Fibroblast of upper back skin (primary cell): ENCODE data around the gene ODAD3.
"Not testable (repeated sequence)": the region's sequence is repeated elsewhere in the genome, so short reads cannot be mapped to it uniquely, and the experiment has no call there.

ENCODE experiments used
- DNase-seq: peaks from one replicate; pipeline ENCODE4 v3.0.0-alpha.2; 2013

ODAD3 gene

DNA sequence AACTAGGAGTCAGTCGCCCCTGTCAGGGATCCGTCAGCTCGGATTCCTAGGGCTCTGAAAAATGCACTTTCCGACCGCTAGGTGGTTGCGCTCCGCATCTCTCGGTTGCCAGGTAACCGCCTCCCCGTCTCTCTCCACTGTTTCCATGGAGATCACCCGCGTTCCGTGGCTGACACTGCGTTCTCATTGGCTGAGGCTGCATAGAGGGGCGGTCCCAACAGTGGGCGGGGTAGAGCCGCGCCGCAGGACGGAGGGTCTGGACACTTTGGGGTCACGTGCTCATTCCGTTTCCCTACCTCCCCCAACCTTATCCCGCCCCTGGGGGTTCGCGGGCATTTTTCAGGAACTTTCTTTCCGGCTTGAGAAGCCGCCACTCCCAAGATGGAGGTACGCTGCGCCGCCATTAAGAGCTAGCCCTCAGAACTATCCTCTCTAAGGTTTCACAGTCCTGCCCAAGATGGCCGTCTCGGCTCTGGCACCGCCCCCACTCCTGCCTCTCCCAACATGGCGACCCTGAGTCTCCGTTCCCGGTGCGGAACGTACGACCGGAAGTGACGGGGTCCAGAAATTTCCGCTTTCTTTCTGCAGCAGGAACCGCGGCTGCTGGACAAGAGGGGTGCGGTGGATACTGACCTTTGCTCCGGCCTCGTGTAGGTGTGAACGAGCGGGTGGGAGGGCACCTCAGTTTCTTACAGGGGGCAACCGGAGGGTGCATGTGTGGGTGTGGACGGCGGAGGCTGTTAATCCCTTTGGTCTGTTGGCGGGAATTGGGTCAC is at the start of gene ODAD3, which contains the start of gene PRKCSH:
Gene ODAD3 (minus strand): TSS at position 65 of the 776 bp plus-strand sequence. CDS start 105 bp downstream, outside the sequence.
Gene PRKCSH (plus strand): TSS at position 579 of the 776 bp plus-strand sequence. CDS start 483 bp downstream, outside the sequence.
- peak; percentile 100 for DNase-seq

DNA sequence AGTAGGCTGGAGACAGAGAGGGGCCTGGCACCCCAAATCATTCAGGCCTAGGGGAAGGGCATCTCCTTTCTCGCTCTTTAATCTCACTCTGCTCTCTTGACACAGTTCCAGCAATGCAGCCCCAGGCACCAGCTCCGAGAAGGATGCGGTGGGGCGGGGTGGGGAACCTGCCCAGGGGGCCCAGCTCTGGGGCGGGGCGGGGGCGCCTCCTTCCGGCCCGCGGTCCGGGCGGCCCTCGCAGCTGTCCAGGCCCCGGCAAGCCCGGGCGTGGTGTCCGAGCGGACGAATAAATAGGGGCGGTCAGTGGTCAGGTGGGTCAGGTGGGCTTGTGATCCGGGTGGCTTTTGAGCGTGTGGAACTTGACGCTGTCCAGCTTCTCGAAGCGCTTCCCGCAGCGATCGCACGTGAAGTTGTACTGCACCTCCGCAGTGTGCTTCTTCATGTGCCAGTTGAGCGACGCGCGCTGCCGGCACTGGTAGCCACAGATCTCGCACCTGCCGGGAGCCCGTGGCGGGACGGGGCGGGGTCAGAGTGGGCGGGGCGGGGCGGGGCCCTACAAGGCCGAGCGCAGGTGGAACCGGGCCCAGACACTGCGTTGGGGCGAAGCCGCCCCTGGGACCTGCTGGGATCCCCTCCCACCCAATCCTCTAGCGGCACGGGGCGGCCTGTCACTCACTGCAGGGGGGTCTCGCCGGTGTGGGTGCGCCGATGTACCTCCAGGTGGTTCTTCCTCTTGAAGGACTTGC is 48.6 kb upstream of the ODAD3 start:
- DNase-seq, result no peak

DNA sequence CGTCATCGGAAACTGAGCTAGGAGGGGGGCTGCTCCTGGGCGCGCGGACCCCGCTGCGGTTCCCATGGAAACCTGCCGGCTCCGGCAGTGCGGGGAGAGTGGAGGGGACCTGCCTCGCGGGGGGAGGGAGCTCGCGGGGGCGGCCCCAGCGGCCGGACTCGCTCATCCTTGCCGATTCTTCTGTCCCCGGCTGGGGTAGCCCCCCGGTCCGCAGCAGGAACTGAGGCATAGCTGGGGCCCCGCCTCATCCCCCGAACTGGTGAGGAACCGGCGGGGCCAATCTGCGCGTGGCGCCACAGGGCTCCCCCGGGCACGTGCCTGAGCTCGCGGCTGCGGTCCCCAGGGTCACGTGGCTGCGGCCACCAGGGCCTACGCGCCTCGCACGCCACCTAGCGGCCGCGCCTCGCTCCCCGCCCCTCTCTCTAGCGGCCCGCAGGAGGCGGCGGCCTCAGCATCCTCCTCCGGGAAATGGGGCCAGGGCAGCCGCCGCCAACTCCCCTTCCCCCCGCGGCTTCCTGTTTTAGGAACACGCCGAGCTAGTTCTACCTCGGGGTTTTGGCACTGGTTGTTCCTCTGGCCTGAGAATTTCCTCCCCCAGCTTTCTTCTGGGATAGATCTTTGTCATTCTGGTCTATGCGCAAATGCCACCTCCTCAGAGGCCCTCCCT is 47.6 kb upstream of the ODAD3 start:
- peak; percentile 72 for DNase-seq

DNA sequence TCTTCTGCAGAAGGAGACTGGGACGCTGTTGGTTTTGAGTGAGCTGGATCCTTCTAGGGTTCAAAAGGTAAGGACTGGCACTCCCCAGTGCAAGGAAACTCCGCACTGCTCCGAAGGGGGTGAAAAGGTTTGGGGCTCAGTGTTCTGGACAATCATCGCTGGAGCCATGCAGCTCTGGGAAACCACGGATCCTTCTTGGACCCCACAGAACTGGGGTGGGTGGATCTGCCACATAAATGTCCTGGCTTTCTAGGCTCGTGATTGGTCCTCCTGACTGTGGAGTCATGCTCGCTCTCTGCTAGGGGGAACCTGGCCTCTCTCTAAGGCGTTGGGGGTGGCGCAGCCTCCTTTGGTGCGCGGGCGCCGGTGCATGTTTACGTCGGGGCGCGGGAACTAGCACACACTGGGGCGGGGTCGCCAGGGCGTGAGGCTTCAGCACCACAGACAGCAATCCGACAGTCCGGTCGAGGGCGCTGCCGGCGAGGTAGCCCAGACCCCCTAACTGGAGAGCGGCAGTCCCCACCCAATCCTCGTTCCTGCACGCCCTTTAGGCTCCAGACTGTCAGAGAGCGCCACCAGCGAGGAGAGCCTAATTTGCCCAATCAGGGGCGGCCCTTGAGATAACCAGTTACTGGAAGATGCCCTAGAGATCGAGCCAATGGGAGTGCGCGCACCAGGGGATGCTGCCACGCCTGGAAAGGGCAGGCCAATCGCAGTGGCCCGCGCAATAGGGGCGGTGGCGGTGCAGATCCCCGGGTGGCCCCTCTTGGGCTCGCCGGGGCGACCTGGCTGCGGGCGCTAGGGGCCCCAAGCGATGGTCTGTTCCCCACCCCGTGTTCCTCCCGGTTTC is 46.8 kb upstream of the ODAD3 start:
- DNase-seq, result peak; percentile 83

- DNase-seq, result no peak
Observed at GRCh38 chr19:11480715-11481533, 46.0 kb upstream of the ODAD3 start, which contains the start of gene ELAVL3. Gene ELAVL3, minus strand, starts transcription at chr19:11481046. Its CDS starts 438 bp downstream, at chr19:11480608.

DNA sequence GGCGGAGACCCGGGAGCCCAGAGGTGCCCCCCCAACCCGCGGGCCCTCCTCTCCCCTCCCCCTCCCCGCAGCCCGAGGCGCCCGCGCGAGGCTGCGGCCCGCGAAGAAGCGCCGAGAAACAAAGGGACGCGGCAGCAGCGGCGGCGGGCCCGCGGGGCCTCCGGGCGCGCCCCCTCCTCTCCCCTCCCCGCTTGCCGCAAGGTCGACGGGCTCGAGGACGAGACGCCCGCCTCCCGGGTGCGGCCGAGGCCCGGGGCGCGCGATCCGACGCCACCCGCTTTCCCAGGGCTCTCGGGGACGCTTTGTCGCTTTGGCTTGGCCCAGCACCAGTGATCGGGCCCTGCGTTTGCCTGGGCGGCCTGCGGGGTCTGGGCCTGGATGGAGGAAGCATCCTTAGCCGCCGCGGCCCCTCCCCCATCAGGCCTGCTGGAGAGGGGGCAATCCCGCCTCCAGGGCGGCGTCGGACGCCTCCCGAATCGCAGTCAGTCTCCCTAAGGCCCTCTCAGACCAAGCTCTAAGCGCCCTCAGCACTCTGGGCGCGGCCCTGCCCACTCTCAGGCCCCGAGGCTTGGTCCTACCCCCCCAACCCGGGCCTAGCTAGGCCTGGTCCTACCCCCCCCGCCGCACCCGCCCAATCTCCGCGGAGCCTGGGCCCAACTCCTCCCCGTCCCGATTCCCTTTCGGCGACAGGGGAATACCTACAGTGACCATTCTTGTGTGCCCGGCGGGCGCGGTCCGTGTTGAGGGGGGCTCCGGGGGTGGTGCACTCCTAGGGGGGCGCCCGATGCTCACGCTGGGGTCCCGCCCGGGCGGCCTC is 45.2 kb upstream of the ODAD3 start:
- no peak for DNase-seq

DNA sequence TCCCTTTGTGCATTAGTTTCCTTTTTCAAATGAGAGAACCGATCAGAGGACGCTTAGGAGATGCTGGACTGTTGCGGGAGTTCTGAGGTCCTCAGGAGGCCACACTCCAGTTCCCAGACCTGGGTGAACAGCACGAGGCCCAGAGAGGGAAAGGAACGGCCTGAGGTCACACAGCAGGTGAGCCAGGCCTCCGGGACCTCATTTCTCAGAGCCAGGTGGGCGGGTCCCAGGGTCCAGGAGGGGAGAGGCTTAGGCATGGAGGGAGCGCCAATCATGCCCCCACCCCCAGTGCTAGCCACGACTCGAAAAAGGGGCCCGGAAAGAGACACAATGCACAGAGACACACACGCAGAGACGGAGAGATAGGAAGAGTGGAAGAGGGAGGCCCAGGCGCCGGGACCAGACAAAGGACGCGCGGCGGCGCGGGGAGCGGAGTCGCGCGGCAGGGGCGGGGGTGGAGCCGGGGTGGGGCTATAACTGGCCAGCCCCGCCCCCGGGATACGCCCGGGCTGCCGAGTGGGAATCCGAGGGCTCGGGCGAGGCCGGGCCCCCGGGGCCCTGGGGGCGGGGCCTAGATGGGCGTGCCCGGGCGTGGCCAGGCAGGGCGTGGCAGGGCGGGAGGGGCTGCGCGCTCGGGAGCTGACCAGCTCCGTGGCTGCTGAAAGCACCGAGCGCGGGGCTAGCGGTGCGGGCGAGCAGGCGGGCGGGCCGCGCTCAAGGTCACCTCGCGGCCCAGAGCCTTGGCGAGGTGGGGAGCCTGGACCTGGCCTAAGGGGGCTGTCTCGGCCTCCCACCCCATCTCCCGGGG is 44.4 kb upstream of the ODAD3 start:
- DNase-seq, result no peak

GRCh38 chr19:11478167-11479089 is 43.5 kb upstream of the ODAD3 start:
- no peak for DNase-seq

- DNase-seq, result no peak
Observed at GRCh38 chr19:11475861-11476260, 40.9 kb upstream of the ODAD3 start.

- DNase-seq, result not testable (repeated sequence)
Observed at GRCh38 chr19:11475343-11475742, 40.4 kb upstream of the ODAD3 start.

- no peak for DNase-seq
Observed at GRCh38 chr19:11473725-11474124, 38.8 kb upstream of the ODAD3 start.

DNA sequence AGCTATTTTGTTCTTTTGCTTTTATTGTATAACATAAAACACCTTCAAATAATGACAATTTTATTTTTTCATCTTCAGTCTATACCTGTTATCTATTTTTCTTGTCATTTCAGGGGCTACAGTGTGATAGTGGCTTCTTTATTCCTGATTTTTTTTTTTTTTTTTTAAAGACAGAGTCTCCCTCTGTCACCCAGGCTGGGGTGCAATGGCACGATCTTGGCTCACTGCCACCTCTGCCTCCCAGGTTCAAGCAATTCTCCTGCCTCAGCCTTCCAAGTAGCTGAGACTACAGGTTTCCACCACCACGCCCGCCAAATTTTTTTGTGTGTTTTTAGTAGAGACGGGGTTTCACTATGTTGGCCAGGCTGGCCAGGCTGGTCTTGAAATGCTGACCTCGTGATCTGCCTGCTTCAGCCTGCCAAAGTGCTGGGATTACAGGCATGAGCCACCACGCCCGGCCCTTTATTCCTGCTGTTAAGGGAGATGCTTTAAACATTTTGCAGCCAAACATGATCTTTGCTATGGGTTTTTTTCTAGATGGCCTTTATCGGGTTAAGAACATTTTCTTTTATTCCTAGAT is 33.4 kb upstream of the ODAD3 start:
- DNase-seq, result not testable (repeated sequence)

- DNase-seq, result no peak
Observed at GRCh38 chr19:11465600-11465999, 30.7 kb upstream of the ODAD3 start.

- no peak for DNase-seq
Observed at GRCh38 chr19:11464333-11465265, 29.7 kb upstream of the ODAD3 start.

DNA sequence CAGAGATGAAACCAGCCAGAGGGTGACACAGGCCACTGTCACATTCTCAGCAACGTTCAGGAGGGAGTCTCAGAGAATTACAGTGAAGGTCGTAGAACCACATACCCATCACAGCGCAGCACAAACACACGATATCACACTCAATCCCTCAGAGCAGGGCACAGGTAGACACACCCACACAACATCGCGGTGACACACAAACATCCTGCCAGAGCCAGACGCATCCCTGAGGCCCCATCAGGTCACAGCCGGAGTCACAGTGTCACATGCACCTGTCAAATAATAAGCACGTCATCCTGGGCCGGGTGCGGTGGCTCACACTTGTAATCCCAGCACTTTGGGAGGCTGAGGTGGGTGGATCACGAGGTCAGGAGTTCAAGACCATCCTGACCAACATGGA is 28.5 kb upstream of the ODAD3 start:
- no peak for DNase-seq

DNA sequence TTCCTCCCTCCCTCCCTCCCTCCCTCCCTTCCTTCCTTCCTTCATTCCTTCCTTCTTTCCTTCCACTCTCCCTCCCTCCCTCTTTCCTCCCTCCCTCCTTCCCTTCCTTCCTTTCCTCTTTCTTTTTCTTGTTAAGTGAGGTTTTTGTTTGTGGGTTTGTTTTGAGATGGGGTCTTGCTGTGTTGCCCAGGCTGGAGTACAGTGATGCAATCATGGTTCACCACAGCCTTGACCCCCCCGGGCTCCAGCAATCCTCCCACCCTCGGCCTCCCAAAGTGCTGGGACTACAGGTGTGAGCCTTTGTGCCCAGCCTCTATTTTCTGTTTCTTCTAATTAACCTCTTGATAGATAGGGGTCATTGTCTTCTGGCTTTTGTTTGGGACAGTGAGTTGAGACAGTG is 26.5 kb upstream of the ODAD3 start:
- DNase-seq, result no peak

DNA sequence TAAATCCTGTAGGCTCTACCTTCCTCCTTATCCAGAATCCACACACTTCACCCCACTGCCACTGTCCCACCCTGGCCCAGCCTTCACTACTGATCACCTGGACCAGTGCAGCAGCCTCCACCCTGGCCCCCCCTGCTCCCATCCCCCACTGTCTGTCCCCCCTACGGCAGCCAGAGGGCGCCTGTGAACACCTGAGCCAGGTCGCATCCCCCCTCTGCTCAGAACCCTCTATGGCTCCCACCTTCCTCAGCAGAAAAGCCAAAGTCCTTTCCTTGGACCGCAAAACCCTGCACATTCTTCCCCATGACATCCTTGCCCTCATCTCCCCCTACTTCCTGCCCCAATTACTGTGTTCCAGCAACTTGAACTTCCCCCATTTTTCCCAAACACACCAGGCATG is 25.3 kb upstream of the ODAD3 start:
- DNase-seq, result no peak
